Activated T-cell treated with anti-CD3 and anti-CD28 coated beads for 4 hours (primary cell): ENCODE data around the gene CCL18.
"Not testable (repeated sequence)": the region's sequence is repeated elsewhere in the genome, so short reads cannot be mapped to it uniquely, and the experiment has no call there.

Experiments
- DNase-seq: peaks from one replicate; pipeline ENCODE4 v3.0.0-alpha.2; 2020

CCL18 gene

DNA sequence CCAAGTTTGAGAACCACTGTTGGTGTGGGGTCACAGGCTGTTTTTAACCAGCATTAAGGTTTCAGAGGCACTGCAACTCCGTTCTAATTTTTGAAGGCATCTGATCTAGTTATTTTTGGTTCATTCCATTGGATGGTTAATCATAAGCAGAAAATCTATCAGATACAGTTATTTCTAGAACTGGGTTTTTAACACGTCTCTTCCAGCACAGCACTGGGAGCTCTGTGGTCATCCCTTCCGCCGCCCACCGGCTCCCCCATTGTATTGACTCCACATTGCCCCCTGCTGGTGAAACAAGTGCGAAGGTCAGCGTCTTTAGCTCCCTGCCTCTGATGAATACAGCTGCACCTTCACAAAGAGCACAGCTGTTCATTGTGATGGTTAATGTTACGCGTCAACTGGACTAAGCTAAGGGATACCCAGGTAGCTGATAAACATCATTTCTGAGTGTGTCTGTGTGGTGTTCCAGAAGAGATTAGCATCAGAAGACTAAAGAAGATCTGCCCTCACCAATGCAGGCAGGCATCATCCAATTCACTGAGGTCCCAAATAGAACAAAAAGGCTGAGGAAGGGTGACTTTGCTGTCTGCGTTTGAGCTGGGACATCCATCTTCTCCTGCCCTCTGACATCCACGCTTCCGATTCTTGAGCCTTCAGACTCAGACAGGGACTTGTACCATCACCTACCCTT, 8.5 kb downstream of the CCL18 start:
- peak; percentile 48 for DNase-seq

DNA sequence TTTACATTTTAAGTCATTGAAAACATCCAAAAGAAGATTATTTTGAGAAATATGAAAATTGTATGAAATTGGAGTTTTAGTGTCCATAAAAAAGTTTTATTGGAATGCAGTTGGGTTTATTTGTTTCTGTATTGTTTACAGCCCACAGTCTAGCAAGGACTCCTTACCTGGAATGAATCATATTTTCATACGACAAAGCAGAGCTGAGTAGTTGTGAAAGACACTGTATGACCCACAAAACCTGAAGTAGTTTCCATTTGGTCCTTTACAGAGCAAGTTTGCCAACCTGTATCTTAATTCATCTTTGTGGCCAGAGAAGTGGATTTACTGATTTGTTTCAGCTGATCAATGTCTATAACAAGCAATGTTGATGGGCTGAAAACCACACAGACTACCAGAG, 10.3 kb downstream of the CCL18 start:
- DNase-seq, result no peak

DNA sequence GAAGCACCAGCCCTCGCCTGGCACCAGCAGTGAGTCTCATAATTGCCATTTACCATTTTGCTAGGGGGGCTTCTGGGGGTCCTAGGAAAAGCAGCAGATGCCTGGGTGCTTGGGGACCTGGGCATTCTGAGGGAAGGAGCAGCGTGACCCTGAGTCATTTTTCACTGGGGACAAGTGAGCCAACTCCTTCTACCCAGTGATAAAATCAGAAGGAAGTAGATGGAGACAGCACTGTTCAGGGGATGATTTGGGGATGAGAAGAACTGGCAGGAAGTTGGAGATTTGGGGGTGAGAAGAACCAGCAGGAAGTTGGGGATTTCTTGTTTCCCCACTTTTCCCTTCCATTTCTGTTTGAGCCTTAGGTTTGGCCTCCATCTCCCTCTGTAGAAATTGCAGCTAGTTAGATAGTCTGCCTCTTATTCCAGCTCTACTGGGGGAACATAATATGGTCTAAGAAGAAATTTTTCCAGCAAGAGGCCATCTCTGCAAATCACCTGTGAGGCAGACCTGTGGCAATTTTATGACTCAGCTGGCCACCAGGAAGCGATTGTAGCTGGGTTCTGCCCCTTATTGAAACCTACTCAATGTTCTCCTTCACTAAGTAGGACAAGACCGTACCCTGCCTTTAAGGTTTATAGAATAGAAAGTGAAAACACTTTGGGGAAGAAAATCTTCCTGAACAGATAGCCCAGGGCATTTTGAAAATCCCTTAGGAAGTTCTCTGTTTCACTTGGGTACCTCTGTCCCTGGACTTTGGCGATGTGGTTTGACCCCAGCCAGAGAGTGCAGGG, 17.8 kb downstream of the CCL18 start:
- DNase-seq, result not testable (repeated sequence)

DNA sequence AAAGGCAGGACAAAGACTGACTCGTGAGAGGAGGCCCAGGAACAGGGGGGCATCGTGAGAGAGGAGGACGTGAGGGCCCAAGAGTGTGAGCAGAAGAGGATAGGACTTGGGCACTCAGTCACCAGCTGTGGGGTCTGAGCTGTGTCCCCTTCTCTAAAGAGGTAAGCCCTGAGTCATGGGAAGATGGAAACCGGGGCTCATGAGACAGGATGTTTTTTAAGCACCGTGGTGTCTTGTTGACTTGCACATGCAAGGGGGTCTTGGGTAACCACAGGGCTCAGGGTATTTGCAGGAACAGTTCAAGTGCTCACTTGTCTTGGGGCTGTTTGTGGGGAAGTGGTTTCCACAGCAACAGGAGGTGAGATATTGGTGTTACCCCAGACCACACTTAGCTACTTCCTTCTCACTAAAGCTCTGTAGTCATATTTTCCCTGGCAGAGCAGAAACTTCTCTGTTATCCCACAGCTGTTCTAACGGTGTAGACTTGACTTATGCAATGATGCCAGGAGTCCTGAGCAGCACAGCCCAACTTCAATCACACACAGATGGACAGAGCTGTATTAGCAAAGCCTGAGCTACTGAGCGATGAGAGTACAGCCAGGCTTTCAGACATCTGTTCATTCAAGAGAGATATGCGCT, 18.5 kb downstream of the CCL18 start:
- peak; percentile 18 for DNase-seq

DNA sequence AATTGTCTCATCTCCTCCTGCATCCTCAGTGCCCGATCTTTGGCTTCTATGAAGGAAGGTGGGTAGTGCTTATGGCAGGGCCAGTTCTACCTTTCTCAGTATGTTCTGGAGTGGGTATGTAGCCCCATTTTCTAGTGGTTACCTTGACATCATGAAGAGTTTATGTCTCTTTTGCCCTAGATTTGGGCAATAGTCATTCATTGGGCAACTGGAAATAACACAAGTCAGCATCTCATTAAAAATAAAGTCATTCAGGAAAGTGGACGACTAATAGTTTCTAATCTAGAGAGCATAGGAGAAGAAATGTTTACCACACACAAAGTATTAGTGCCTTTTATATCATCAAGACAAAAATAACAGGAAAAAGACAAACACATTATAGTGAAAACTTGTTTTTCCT, 19.6 kb downstream of the CCL18 start:
- not testable (repeated sequence) for DNase-seq

DNA sequence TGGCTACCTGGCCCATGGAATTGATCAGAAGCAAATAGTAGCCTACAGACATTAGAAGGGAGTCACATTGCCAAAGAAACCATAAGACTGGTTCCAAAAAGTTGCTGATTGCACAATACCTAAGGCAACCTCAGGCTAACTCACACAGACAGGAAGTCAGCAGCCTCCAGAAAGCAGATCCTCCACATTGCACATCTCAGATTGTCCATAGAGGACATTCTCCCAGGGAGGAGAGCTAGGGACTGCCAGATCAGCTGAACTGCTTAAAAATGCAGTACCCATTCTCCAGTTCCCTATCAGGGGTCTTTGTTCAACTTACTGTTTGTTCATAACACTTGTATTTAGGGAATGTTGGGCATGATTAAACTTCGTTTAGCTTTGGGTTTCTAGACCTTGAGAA, 21.7 kb downstream of the CCL18 start:
- DNase-seq, result no peak

DNA sequence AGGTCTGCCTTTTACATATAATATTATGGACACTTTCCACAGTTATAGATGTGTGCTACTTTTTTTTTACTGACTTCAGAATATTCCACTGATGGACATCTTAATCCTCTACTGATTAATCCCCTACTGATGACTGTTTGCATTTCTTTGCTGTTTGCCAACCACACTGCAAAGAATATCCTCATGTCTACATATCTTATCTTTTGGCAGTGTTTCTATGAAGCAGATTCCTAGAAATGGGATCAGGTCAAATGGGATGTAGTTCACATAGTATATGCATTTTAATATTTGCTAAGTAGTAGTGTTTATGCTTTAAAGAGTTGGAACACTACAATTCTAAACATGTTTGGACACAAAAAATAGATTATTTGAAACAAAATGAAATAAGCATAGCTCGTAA, 22.7 kb downstream of the CCL18 start:
- no peak for DNase-seq

DNA sequence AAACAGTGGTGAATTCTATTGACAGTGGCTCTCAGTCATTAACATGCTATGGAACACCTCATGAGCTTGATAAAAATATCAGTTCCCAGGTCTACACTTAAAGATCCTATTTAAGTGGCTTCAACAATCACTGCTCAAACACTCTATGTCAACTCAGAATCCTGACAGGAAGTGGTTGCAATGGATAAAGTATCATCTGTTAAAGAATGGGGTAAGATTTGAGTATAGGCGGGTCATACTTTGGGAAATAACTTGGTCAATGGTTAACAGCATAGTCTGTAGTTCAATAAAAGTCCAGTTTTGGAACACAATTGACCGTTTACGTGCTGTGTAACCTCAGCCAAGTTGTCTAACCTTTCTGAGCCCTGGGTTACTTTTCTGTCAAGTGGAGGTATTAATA, 23.4 kb downstream of the CCL18 start:
- DNase-seq, result not testable (repeated sequence)

DNA sequence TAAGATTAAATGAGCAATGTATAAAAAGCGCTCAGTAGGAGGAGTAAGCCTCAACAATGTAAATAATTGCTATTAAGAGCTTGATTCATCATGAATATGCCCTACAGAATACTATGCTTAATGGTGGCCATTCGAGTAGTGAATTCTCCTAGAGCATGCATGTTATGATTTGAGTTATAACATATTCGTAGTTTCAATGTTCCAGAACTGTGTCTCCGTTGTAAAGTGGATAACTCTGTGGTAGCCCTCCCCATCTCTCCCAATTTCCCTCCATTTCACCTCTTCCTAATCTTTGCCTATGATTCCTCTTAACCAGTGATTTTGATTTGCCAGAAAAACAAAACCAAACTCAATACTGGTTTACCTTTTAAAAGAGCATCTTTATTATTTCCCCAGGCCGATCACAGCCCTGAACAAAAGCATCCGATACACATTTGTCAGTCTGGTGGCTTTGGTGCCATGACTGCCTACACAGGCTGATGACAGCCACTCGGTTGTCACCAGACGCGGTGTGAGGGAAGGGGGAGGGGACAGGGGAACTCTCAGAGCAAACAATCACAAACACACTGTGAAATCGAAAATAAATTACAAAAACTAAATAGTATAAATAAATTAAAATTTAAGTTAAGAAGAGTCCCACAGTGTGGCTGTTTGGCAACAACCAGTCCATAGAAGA, 24.0 kb downstream of the CCL18 start:
- not testable (repeated sequence) for DNase-seq

DNA sequence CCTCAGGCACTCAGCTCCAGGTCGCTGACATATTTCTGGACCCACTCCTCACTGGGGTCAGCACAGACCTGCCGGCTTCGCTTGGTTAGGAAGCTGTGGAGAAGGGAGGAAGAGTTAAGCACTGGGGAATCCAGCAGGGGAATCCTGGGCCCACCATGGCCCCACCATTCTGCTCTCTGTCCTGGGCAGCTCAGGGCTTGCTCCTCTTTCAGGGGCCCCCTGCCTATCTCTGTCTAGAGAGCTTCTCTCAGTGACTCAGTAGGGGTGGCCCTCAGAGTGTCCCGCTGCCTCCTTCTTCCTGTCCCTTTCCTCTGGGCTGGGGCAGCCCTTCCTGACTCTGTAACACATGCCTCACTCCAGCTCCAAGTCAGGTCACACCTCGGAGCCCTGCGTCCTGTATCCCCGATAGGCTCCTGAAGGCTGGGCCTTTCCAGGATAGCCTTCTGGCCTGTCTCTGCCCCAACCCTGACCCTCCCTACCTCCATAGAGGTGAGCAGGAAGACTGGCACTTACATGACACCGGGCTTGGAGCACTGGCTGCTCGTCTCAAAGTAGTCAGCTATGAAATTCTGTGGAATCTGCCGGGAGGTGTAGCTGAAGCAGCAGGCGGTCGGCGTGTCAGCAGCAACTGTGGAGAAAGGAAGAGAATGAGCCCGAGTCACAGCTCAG, 24.7 kb downstream of the CCL18 start:
- no peak for DNase-seq

DNA sequence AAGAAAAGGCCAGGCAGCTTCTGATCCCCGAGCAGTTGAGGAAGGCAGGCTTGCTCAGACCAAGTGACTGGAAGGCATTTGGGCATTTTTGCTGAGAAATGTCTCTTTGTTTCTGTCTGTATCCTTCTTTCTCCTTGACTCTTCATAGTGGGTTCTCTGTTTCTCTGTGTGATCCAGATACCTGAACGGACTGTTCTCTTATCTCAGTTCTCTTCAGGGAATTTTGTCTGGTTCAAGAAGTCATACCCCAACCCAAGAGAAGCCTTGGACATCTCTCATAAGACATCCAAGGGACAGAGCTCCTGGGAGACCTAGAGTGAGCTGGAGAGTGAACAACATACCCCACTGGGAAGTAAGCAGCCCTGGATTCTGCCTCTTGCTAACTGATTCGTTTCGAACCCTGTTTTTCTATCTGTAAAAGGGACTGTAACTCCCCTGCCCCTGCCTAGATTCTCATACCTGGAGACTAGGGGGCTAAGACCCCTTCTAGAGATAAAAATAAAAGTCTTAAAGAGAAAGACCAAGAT, 25.3 kb downstream of the CCL18 start:
- DNase-seq, result no peak

DNA sequence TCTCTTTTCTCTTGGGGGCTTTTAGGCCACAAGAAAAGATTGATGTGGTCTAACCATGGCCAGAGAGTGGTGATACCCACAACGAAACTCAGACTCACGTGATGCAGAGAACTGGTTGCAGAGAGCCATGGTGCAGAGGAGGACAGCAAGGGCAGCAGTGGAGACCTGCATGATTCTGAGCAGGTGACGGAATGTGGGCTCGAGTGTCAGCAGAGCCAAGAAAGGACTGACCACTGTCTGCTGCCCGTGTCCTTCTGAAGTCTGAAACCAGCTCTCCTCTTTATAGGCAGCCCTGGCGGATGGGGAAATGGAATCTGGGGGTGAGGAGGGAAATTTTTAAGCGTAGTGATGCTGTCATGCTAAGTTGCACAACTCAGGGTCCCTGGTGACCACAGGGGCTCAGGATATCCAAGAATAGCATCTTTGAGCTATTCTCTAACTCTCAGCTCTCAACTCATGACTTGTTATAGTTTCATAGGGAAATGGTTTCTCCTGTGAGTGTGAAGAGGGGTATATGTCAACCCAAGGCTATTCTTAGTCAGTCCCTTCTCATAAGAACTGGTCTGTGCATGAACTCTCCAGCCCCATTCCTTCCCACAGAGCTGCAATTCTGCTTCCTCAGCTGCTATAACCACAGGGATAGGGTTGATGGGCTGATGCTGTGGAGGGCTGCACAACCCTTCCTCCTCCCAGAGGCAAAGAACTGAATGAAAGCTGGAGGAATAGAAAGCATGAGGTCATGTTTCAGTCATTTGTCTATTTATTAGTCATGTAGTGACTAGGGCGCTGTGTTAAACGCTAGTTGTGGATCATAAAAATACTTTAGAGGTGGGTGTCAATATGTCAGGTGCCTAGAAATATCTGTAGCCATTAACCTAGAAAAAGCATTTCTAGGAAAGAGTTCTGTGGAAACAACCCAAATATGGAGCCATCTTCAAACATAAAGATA, 26.1 kb downstream of the CCL18 start, which contains the start of gene CCL3:
Gene CCL3, minus strand, starts transcription at position 256 of the 949 bp plus-strand sequence. Its CDS starts 85 bp downstream, at position 171.
- DNase-seq, result no peak

DNA sequence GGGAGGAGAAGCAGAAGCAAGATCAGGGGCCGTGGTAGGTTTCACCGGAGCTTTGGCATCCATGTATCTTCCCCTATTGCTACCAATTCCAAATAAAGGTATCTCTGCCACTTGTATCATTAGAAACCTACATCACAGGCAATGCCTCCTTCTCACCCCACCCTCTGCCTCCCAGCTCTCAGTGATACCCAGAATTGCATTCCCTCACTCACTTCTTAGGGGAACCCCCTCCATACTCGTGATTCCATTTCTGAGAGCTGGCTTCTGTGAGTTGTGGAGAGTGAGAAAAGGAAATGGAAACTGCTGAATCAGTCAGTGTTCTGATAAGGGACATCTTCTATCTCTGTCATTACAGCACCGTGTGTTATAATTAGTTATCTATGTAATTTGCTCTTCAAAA, 28.2 kb downstream of the CCL18 start:
- DNase-seq, result no peak

DNA sequence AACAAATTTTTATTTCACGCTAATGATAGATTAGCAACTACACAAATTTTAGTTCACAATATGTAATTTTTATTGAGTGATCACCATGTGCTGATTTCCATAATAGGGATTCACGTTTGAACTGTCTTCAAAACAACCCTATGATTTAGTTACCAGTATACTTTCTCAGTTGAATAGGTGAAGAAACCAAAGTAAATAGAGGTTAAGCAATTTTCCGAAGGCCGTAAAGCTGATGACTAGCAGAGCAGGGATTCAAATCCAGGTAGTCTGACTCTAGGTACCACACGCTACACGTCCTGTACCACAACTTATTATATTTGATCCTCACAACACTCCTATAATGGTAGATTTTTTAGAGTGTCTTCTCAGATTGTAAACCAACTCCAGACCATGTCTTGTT, 28.6 kb downstream of the CCL18 start:
- DNase-seq, result not testable (repeated sequence)

DNA sequence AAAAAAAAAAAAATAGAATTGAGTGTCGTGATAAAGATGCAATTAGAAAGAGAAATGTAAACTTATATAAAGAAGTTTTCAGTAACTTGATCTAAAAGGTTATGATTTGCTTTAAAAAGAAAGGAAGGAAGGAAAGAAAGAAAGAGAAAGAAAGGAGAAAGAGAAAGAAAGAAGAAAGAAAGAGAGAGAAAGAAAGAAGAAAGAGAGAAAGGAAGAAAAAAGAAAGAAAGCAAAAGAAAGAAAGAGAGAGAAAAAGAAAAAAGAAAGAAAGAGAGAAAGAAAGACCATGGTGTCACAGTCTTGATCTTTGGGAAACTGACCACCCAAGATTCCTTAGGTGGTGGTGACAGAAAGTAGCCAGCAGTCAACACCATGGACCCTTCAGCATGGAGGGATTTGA, 30.2 kb downstream of the CCL18 start:
- no peak for DNase-seq

DNA sequence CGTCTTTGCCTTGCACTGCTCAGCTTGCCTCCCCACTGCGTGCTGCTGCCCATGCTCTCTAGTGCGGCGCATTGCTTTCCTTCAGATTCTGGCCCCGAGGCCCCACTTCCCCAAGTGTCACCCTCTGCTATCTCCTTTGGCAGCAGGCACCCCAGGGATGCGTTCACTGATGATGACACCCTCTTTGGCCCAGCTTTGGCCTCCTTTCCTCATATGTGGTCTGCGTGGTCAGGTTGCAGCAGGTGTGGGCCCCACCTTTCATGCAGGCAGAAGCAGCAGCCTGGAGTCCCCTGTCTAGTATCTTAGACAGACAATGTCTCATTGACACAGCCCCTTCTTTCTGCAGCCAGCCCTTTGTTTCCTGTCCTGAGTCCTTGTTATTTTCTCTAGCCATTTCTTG, 30.7 kb downstream of the CCL18 start:
- no peak for DNase-seq

DNA sequence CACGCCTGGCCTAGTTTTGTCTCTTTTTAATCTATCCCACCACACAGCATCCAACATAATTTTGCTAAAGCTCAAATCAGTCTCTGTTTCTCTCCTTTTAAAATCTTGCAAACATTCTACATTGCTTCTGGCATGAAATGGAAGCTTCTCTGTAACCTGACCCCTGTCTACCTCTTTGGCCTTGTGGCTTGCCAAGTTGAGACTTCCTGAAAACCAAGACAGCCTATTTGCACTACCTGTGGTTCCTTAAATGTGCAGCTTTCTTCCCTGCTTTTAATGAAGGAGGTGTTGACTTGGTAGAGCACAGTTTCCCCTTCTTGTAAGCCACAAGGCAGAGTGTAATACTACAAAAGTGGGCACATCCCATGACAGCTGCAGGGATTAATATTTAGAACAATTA, 31.9 kb downstream of the CCL18 start:
- no peak for DNase-seq

DNA sequence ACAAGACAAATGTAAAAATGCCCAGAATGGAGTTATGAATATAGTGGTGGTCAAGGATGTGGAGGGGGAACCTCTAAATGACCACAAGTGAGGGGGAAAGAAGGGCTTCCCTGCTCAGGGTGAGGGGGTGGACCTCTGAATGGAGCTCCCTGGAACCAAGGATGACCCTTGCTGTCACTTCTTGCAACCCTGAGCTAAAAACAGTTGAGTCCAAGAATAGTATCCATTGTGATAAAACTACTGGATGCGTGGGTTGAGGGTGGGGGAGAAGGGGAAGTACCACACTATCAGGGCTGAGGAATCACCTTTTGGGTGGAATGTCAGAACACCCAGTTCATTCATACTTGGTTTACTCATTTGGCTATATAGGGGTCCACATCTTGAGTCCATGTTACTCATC, 34.9 kb downstream of the CCL18 start:
- DNase-seq, result not testable (repeated sequence)

DNA sequence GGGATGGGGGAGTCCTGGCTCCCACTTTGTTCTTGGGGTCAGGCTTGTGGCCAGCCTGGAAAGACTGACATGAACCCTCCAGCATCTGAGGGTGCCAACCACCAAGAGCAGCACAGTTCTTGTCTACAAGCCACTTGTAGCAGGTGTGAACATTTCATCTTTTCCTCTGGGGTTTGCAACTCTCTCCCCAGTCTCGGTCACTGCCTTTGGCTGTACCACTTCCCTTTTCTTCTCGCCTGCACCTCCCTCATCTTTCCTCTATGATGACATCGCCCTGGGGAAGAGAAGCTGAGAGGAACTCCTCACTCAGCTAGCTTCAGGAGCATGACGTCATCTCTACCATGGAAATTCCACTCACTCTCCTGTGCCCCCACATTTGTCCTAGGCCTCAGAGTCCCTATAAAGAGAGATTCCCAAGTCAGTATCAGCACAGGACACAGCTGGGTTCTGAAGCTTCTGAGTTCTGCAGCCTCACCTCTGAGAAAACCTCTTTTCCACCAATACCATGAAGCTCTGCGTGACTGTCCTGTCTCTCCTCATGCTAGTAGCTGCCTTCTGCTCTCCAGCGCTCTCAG, 39.4 kb downstream of the CCL18 start, which contains the start of gene CCL4:
Gene CCL4, plus strand, starts transcription at position 427 of the 575 bp plus-strand sequence. Its CDS starts 79 bp downstream, at position 506.
- DNase-seq, result not testable (repeated sequence)

DNA sequence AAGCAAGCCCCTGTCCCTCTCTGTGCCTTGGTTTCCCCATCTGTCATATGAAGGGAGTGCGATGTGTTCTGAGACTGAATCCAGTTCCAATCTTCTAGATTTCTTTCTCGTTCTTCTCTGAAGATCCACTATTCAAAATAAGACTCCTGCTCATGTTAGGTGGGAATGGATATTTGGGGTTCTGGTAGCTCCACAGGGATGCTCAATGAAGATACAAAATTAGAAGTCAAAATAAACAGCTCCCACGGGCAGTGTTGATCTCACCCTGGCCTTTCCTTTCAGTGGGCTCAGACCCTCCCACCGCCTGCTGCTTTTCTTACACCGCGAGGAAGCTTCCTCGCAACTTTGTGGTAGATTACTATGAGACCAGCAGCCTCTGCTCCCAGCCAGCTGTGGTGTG, 40.2 kb downstream of the CCL18 start:
- not testable (repeated sequence) for DNase-seq

DNA sequence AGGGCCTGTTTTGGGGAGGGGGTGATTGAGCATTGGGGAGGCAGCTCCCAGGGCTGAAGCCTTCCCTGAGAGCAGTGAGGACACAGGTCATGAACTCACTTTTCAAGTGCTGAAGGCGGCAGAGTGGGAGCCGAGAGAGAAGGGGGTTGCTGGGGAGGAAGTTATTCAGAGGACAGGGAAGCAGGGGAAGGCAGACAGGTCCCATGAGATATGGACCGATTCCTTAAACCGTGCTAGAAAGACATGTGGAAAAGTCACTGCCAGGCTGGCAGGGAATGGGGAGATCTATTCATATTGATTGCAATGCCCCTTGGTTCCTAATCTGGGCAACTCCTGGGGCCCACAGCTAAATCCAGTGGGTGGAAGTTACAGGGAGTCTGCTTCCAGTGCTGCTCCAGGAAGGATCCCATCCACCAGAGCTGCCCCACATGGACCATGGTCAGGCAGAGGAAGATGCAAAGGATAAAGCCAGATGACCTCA, 40.7 kb downstream of the CCL18 start:
- DNase-seq, result no peak
